GM19043 (cell line): ENCODE data around the gene C3orf22.
"Not testable (repeated sequence)": the region's sequence is repeated elsewhere in the genome, so short reads cannot be mapped to it uniquely, and the experiment has no call there.

Source experiments
- ATAC-seq: cut with Tn5 transposase; IDR thresholded peaks from one replicate; pipeline ENCODE4 v1.9.1; 2021; ENCODE audit warnings: low read depth; ENCODE audit not compliant: unreplicated experiment

Gene C3orf22, protein sequence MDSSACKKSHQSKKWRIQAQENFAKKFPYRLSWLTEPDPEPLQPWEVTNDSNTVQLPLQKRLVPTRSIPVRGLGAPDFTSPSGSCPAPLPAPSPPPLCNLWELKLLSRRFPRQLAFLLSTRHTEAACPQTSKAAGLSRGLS

GRCh38 chr3:126558336-126559071 lies at the start of gene C3orf22:
C3orf22 (minus strand) TSS chr3:126558932; CDS start chr3:126553390, 5,542 bp downstream.
- no peak for ATAC-seq

- ATAC-seq = no peak
These were observed 48.6 kb upstream of the C3orf22 start for GRCh38 chr3:126607214-126607908.

- no peak for ATAC-seq
These were observed 47.3 kb upstream of the C3orf22 start for GRCh38 chr3:126606001-126606400.

- ATAC-seq = no peak
These were observed 46.0 kb upstream of the C3orf22 start for GRCh38 chr3:126604691-126605090.

GRCh38 chr3:126599101-126599500 lies 40.4 kb upstream of the C3orf22 start:
- ATAC-seq = no peak

DNA sequence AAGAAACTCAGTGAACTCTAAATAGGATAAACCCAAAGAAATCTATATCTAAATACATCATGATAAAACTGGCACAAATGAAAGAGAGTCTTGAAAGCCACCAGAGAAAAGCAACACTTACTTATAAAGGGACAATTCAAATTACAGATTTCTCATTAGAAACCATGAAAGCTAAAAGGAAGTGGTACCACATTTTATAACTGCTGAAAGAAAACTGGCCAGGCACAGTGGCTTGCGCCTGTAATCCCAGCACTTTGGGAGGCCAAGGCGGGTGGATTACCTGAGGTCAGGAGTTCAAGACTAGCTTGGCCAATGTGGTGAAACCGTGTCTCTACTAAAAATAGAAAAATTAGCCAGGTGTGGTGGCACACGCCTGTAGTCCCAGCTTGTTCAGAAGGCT lies 36.7 kb upstream of the C3orf22 start:
- ATAC-seq = not testable (repeated sequence)

DNA sequence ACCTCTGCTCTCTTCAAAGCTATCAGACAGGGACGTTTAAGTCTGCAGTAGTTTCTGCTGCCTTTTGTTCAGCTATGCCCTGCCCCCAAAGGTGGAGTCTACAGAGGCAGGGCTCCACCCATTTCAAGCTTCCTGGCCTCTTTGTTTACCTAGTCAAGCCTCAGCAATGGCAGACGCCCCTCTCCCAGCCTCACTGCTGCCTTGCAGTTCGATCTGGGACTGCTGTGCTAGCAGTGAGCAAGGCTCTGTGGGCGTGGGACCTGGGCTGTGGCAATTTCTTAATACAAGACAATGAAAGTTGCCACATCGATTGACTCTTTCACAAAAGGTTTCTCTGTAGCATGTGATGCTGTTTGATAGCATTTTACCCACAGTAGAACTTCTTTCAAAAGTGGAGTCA lies 32.8 kb upstream of the C3orf22 start:
- ATAC-seq = not testable (repeated sequence)

- ATAC-seq = no peak
These were observed 23.6 kb upstream of the C3orf22 start for GRCh38 chr3:126582311-126582710.

GRCh38 chr3:126581569-126581968 lies 22.8 kb upstream of the C3orf22 start:
- ATAC-seq = no peak

DNA sequence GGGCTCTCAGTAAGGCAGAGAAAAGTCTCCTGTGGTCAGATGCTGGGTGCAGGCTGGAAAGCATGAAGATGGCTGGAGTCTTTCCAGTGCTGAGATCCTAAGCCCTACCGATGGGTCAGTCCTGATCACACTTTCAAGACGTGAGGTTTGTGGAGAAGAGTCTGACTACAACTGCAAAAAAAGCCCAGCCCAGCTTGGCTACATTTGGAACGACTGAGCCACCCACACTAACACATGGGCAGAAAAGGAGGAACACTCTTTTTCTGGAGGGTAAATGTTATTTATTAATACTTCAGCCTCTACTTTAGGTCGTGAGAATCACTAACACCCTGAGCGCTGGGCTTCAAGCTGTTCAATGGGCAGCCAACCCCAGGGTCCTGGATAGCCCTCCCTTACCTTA lies 22.0 kb upstream of the C3orf22 start:
- no peak for ATAC-seq

DNA sequence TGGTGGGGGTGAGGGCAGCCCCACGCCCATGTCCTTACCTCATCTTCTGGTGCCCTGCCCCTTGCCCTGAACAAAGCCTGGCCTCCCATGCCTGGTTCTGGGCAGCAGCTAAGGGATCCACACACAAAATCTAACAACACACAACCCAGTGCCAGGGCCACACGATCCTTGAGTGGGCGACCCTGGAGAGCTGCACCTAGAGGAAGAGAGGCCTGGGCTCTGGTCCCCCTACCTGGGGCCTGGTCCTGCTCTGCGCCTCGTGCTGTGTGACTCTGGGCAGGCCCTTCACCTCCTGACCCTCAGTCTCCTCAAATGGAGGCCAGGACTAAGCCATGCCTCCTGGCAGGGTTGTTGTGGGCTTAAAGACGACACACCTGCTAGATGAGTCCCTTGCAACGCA lies 20.0 kb upstream of the C3orf22 start:
- ATAC-seq = no peak

DNA sequence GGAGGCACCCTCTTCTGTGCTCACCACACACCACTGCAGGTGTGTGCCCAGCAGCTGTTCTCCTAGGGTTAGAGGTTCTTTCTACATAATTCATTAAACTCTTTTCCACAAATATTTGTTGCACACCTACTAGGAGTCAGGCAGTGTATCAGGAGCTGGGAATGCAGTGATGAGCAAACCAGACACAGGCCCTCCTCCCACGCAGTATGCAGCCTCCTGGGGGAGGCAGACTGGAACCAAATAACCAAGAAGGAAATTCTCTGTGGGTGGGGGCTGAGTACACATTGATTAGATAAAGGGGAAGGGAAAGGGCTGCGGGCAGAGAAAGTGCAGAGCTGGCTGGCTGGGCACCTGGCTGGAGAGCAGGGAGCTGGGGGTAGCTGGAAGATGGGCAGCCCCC lies 18.5 kb upstream of the C3orf22 start:
- ATAC-seq = no peak

DNA sequence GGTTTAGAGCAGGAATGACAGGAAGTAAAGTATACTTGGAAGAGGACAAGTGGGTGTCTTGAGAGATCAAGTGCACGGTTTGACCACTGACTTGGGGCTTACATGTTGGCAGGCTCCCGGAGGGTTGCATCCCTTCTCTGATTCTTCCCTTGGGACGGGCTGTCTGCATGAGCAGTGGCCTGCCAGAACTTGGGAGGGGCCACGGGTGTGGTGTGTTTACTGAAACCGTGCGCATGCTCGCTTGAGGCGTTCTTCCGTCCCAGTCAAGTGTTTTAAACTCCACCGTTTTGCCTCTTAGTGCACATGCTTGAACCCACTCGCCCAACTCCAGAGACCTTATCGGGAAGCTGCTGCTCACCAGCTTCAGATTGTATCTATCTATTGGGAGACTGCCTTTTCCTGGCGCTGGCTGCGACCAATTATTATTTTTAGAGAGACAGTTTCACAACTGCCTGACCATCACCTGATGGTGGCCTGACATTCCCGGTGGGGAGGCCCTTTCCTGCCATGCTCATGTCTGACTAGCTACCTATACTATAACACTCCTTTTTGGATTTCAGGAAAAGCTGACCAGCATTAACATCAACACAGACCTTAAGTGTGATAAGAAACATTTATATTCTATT lies 14.9 kb upstream of the C3orf22 start:
- no peak for ATAC-seq

DNA sequence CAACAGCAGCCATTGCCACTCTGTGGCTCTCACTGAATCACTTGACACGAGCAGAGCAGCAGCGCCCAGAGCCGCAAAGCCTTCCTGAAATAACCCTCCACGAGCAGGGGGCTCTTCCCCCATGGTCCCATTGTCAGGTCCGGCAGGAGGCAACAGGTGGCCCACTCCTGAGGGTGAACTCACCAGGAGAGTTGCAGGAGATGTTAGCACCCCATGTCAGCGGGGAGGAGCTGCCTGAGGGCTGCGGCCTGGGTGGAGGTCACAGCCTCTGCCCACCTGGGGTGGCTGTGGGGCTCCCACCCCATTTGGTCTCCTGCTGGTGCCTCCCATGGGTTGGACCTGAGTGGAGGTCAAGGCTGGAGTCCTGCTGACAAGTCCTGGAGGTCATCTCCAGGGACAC lies 12.3 kb upstream of the C3orf22 start:
- no peak for ATAC-seq

- no peak for ATAC-seq
These were observed 11.4 kb upstream of the C3orf22 start for GRCh38 chr3:126570103-126570541.

DNA sequence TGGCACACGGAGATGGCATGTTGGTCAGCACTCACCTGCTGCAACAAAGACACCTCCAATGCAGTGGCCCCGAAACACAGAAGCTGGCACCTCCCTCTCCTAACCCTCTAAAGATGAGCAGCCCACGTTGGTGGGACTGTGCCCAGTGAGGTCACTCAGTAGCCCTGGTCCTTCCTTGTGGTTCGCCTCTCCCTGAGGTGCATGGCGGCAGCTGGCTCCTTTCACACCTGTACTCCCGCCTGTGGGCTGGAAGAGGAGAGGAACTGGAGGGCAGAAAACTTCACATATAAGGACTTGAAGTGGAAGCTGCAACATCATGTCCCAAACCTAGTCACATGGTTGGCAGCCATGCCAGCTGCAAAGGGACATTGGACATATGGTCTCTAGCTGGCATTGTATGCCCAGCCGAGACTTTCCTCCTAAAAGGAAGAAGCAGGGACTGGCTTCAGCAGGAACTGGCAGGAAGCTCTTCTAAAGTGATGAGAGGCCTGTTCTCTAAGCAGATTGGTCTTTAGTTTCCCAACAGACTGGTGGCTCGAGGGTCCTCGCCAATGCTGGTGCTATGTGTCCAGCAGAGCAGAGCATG lies 10.8 kb upstream of the C3orf22 start:
- no peak for ATAC-seq

- ATAC-seq = no peak
These were observed 10.1 kb upstream of the C3orf22 start for GRCh38 chr3:126568776-126569342.

GRCh38 chr3:126567696-126568438 lies 9.1 kb upstream of the C3orf22 start:
- no peak for ATAC-seq

DNA sequence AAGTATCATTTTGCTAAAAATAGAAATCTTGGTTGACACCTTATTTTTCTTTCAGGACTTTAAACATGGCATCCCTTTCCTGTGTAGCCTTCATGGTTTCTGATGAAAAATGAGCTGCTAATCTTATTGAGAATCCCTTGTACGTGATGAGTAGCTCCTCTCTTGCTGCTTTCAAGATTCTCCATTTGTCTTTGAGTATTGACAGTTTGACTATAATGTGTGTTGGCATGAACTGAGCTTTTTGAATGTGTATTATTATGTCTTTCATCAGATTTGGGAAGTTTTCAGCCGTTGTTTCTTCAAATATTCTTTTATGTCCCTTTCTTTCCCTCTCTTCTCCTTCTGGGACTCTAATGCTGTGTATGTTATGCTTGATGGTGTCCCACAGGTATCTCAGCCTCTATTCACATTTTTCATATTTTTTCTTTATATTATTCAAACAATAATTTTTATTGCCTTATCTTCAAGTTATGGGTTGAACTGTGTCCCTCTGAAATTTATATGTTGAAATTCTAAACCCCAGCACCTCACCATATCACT lies 4.1 kb upstream of the C3orf22 start:
- no peak for ATAC-seq

GRCh38 chr3:126557761-126558160 lies 971 bp downstream of the C3orf22 start:
- no peak for ATAC-seq
